Lower leg skin (tissue), 4 donors: ENCODE measurements around the gene AATK. TPM values are rescaled to one million over a fixed set of nuclear protein-coding genes. Genes with fewer than 3 reads are reported as not detected.
"Not testable (repeated sequence)": the region's sequence is repeated elsewhere in the genome, so short reads cannot be mapped to it uniquely, and the experiment has no call there.

Experiments used
- DNase-seq, 2 donors: peaks; one replicate each; pipeline ENCODE4 v3.0.0-alpha.2; 2019; ENCODE audit warnings: low spot score in 2 of 2
- H3K4me3 ChIP-seq: fragments of 200-600 bp; sonication (generic); 2 replicates; pipeline ENCODE4 v1.5.1; 2017; ENCODE audit warnings: mild to moderate bottlenecking, low read depth; ENCODE audit not compliant: poor library complexity, severe bottlenecking
- CTCF ChIP-seq, 3 donors: fragments of 450-650 bp; IDR thresholded peaks; one replicate each; pipeline ENCODE4 v1.5.1; 2016; ENCODE audit warnings: antibody characterized with exemption in 3 of 3, mild to moderate bottlenecking in 3 of 3, moderate library complexity in 2 of 3
- POLR2A ChIP-seq, 2 donors: fragments of 450-650 bp; IDR thresholded peaks; one replicate each; pipeline ENCODE4 v1.6.1; 2016 to 2017; ENCODE audit warnings: antibody characterized with exemption in 2 of 2, mild to moderate bottlenecking in 1 of 2, moderate library complexity in 1 of 2
- WGBS, 2 donors: methylation state at CpG; one replicate each; pipeline ENCODE4 v1.1.5; 2018; 5-methylcytosine and 5-hydroxymethylcytosine counted together
- intact Hi-C: fragments of 100-400 bp; cut with DNase I; formaldehyde crosslinking; loops from one replicate; pipeline ENCODE4 v1.15.0; 2023; ENCODE audit warnings: low total_unique reads
- total RNA-seq, 4 donors: library from RNA; depleted of rRNA; stranded (reverse); fragments of >200 nt; gene quantifications; one replicate each; pipeline ENCODE4 v1.1.0, GENCODE V29; 2016

AATK gene
- total RNA-seq, 4 donors from 2014 or later, result 0.81 to 3.5 (median 2.2) TPM

- WGBS, 2 donors, result 61% methylated on average over 20 to 22 of the region's 25 CpGs
- no peak overlapping the region for H3K4me3 ChIP-seq
- intact Hi-C loops, result no loop called here
- DNase-seq, result no peak
- TF ChIP-seq CTCF (IDR thresholded peaks at IDR 0.05), result no peak
- TF ChIP-seq POLR2A (IDR thresholded peaks at IDR 0.05), result no peak
Measured at GRCh38 chr17:81159611-81160265, 6.3 kb downstream of the AATK start.

- H3K4me3 ChIP-seq, result no peak overlapping the region
- 87 to 89% methylated on average over 42 to 43 of the region's 43 CpGs for WGBS, 2 donors
- intact Hi-C loops, result no loop called here
- no peak for TF ChIP-seq CTCF (IDR thresholded peaks at IDR 0.05)
- no peak for TF ChIP-seq POLR2A (IDR thresholded peaks at IDR 0.05)
- no peak for DNase-seq
Measured at GRCh38 chr17:81158688-81159590, 7.1 kb downstream of the AATK start.

- no peak for DNase-seq
- intact Hi-C loops, result no loop called here
- H3K4me3 ChIP-seq, result no peak overlapping the region
- WGBS, 2 donors, result 80 to 81% methylated on average over 35 of the region's 39 CpGs
- no peak for TF ChIP-seq POLR2A (IDR thresholded peaks at IDR 0.05)
- TF ChIP-seq CTCF (IDR thresholded peaks at IDR 0.05), result no peak
Measured at GRCh38 chr17:81157848-81158687, 8.0 kb downstream of the AATK start.

GRCh38 chr17:81156866-81157805 lies 8.9 kb downstream of the AATK start:
- WGBS, 2 donors, result 92 to 96% methylated on average over 30 to 38 of the region's 38 CpGs
- H3K4me3 ChIP-seq, result no peak overlapping the region
- intact Hi-C loops, result no loop called here
- no peak for DNase-seq
- TF ChIP-seq POLR2A (IDR thresholded peaks at IDR 0.05) (no peak), CTCF (IDR thresholded peaks at IDR 0.05) (no peak)

- DNase-seq, result no peak
- no peak for TF ChIP-seq CTCF (IDR thresholded peaks at IDR 0.05)
- TF ChIP-seq POLR2A (IDR thresholded peaks at IDR 0.05), result no peak
- WGBS, 2 donors, result 95 to 96% methylated on average over 18 of the region's 18 CpGs
- no peak overlapping the region for H3K4me3 ChIP-seq
- intact Hi-C loops, result no loop called here
Measured at GRCh38 chr17:81154961-81155360, 11.1 kb downstream of the AATK start.

- DNase-seq, H3K4me3 ChIP-seq, intact Hi-C loops: not testable (repeated sequence)
- 84 to 86% methylated on average over 9 of the region's 9 CpGs for WGBS, 2 donors
Measured at GRCh38 chr17:81154016-81154415, 12.0 kb downstream of the AATK start.
